Tibial nerve (tissue), 4 donors: ENCODE results near the gene FZD2.

ENCODE experiments used
- CTCF ChIP-seq, 5 experiments: fragments of 200-600 bp in 3 of 5; fragments of 450-650 bp in 2 of 5; sonication (generic) in 3 of 5; IDR thresholded peaks; one replicate each; pipeline ENCODE4 v1.5.1; 2016 to 2019; ENCODE audit warnings: antibody characterized with exemption in 5 of 5, mild to moderate bottlenecking in 3 of 5, moderate library complexity in 2 of 5
- EP300 ChIP-seq, 2 donors: sonication (generic); formaldehyde crosslinking; IDR thresholded peaks; one replicate each; pipeline ENCODE4 v1.6.1; 2017; ENCODE audit warnings: antibody characterized with exemption in 2 of 2, mild to moderate bottlenecking in 1 of 2
- POLR2A ChIP-seq, 2 donors: fragments of 450-650 bp; IDR thresholded peaks; one replicate each; pipeline ENCODE4 v1.6.1; 2017; ENCODE audit warnings: antibody characterized with exemption in 2 of 2, mild to moderate bottlenecking in 2 of 2, moderate library complexity in 2 of 2

GRCh38 chr17:44547625-44548267, 9.5 kb upstream of the FZD2 start:
- TF ChIP-seq CTCF (IDR thresholded peaks at IDR 0.05) (no peak), POLR2A (IDR thresholded peaks at IDR 0.05) (no peak), EP300 (IDR thresholded peaks at IDR 0.05) (no peak)
